HepG2 (cell line): ENCODE measurements around the gene CLPTM1. TPM values are rescaled to one million over a fixed set of nuclear protein-coding genes. Genes with fewer than 3 reads are reported as not detected.

Source experiments
- EP300 ChIP-seq, 3 experiments: sonication (generic) in 1 of 3; formaldehyde crosslinking in 1 of 3; IDR thresholded peaks; 2 replicates each; pipeline versions ENCODE4 v1.5.1 to v1.6.1; 2011 to 2020; ENCODE audit warnings: low read depth in 2 of 3, low read length in 2 of 3, borderline replicate concordance in 1 of 3, improper control_type of control experiment in 1 of 3, mild to moderate bottlenecking in 1 of 3, missing genetic modification reagents in 1 of 3, moderate library complexity in 1 of 3
- FIP1L1 ChIP-seq: fragments of 200-400 bp; formaldehyde crosslinking; IDR thresholded peaks from 2 replicates; pipeline ENCODE4 v1.6.1; 2018; ENCODE audit warnings: low read depth, mild to moderate bottlenecking, low read length, moderate library complexity, borderline replicate concordance; ENCODE audit not compliant: insufficient read depth
- FOXA1 ChIP-seq, 2 experiments: fragments of 450-650 bp in 1 of 2; sonication (generic) in 1 of 2; formaldehyde crosslinking in 1 of 2; IDR thresholded peaks; 2 replicates each; pipeline versions ENCODE4 v1.4.0 to v1.6.1; 2016 to 2020; ENCODE audit warnings: missing genetic modification reagents in 1 of 2
- FOXK1 ChIP-seq: sonication (generic); formaldehyde crosslinking; IDR thresholded peaks from 2 replicates; pipeline ENCODE4 v1.4.0; 2020; ENCODE audit warnings: low read depth, missing genetic modification reagents, borderline replicate concordance
- HCFC1 ChIP-seq: fragments of 150-350 bp; IDR thresholded peaks from 2 replicates; pipeline ENCODE4 v1.6.1; 2014; ENCODE audit warnings: low read depth, low read length
- MAF1 ChIP-seq: sonication (generic); formaldehyde crosslinking; IDR thresholded peaks from 2 replicates; pipeline ENCODE4 v1.5.0; 2020; ENCODE audit warnings: missing genetic modification reagents, borderline replicate concordance
- MXI1 ChIP-seq: IDR thresholded peaks from 3 replicates; pipeline ENCODE4 v1.6.1; 2012; ENCODE audit warnings: low read depth, low read length, inconsistent platforms, borderline replicate concordance
- PHF20 ChIP-seq: sonication (generic); formaldehyde crosslinking; IDR thresholded peaks from 2 replicates; pipeline ENCODE4 v1.5.0; 2020; ENCODE audit warnings: mild to moderate bottlenecking, missing genetic modification reagents
- POLR2A ChIP-seq, 2 experiments: IDR thresholded peaks; 2 replicates each; pipeline ENCODE4 v1.6.1; 2011; ENCODE audit warnings: low read depth in 2 of 2, low read length in 2 of 2, mild to moderate bottlenecking in 1 of 2, moderate library complexity in 1 of 2; ENCODE audit not compliant: insufficient read depth in 1 of 2
- RELA ChIP-seq: sonication (generic); formaldehyde crosslinking; IDR thresholded peaks from 2 replicates; pipeline ENCODE4 v1.4.0; 2020; ENCODE audit warnings: missing genetic modification reagents
- SIN3B ChIP-seq: fragments of 150-350 bp; IDR thresholded peaks from 2 replicates; pipeline ENCODE4 v1.6.1; 2014; ENCODE audit warnings: low read length
- SKI ChIP-seq: fragments of 450-650 bp; IDR thresholded peaks from one replicate; pipeline ENCODE4 v1.6.1; 2018; ENCODE audit warnings: mild to moderate bottlenecking; ENCODE audit not compliant: partially characterized antibody
- SNAPC2 ChIP-seq: sonication (generic); formaldehyde crosslinking; IDR thresholded peaks from 2 replicates; pipeline ENCODE4 v1.8.1; 2022; ENCODE audit warnings: mild to moderate bottlenecking, missing genetic modification reagents
- SOX6 ChIP-seq, 2 experiments: fragments of 450-650 bp in 1 of 2; sonication (generic) in 1 of 2; formaldehyde crosslinking in 1 of 2; IDR thresholded peaks; 2 replicates each; pipeline versions ENCODE4 v1.4.0 to v1.6.1; 2017 to 2020; ENCODE audit warnings: antibody characterized with exemption in 1 of 2, mild to moderate bottlenecking in 1 of 2, missing genetic modification reagents in 1 of 2
- TAF1 ChIP-seq: sonication (generic); formaldehyde crosslinking; IDR thresholded peaks from 2 replicates; pipeline ENCODE4 v1.4.0; 2020; ENCODE audit warnings: missing genetic modification reagents
- TARDBP ChIP-seq: sonication (generic); formaldehyde crosslinking; IDR thresholded peaks from 2 replicates; pipeline ENCODE4 v1.8.0; 2022; ENCODE audit warnings: mild to moderate bottlenecking, missing genetic modification reagents
- U2AF2 ChIP-seq: fragments of 200-400 bp; formaldehyde crosslinking; IDR thresholded peaks from 2 replicates; pipeline ENCODE4 v1.6.1; 2017; ENCODE audit warnings: low read depth, mild to moderate bottlenecking, low read length
- ZFY ChIP-seq: sonication (generic); formaldehyde crosslinking; IDR thresholded peaks from 2 replicates; pipeline ENCODE4 v1.4.0; 2020; ENCODE audit warnings: missing genetic modification reagents
- ZNF263 ChIP-seq: sonication (generic); formaldehyde crosslinking; IDR thresholded peaks from 2 replicates; pipeline ENCODE4 v1.4.0; 2020; ENCODE audit warnings: missing genetic modification reagents
- ZNF33B ChIP-seq: sonication (generic); formaldehyde crosslinking; IDR thresholded peaks from 2 replicates; pipeline ENCODE4 v1.5.1; 2020; ENCODE audit warnings: mild to moderate bottlenecking, missing genetic modification reagents
- ZNF7 ChIP-seq: IDR thresholded peaks from 2 replicates; pipeline ENCODE4 v1.6.1; 2016; ENCODE audit warnings: missing biosample characterization, missing genetic modification reagents
- ZNF75D ChIP-seq: sonication (generic); formaldehyde crosslinking; IDR thresholded peaks from 2 replicates; pipeline ENCODE4 v1.8.1; 2023; ENCODE audit warnings: missing genetic modification reagents, mild to moderate bottlenecking, borderline replicate concordance
- polyA plus RNA-seq, 8 experiments: library from polyadenylated mRNA; depleted of rRNA in 3 of 8; stranded (reverse) in 7 of 8; unstranded in 1 of 8; fragments of >200 nt; fragmentation: Illumina TruSeq in 4 of 8; extraction: Trizol in 4 of 8; gene quantifications; 2 replicates each; pipeline versions ENCODE4 v1.2.1 to v1.2.3, GENCODE V29; 2011 to 2016; ENCODE audit warnings: low read depth in 4 of 8, missing spikeins in 1 of 8, mixed read lengths in 1 of 8; ENCODE audit not compliant: insufficient read depth in 1 of 8
- total RNA-seq, 5 experiments: library from RNA; depleted of rRNA; stranded (reverse); fragments of >200 nt; fragmentation: Illumina TruSeq; extraction: Trizol; gene quantifications; 2 replicates each; pipeline ENCODE4 v1.2.3, GENCODE V29; 2016; ENCODE audit warnings: low read depth in 1 of 5
- TF ChIP-seq, protein P1 (sequence below): IDR thresholded peaks from 2 replicates; pipeline ENCODE4 v1.6.1; 2016; ENCODE audit warnings: control low read depth
- TF ChIP-seq, protein P2 (sequence below): sonication (generic); formaldehyde crosslinking; IDR thresholded peaks from 2 replicates; pipeline ENCODE4 v1.5.0; 2020; ENCODE audit warnings: mild to moderate bottlenecking, missing genetic modification reagents, moderate library complexity
- TF ChIP-seq, protein P3 (sequence below): IDR thresholded peaks from 2 replicates; pipeline ENCODE4 v1.6.1; 2016; ENCODE audit warnings: mild to moderate bottlenecking, missing biosample characterization, missing genetic modification reagents

Gene CLPTM1
- total and polyA plus RNA-seq, 2 of the 13 experiments (the other 11 are each of a cell fraction or from before 2014, with no cell fraction given), result 34.9 to 42.8 TPM

GRCh38 chr19:44954649-44955504, at the start of gene CLPTM1 (continued):
- TF ChIP-seq EP300 (IDR thresholded peaks at IDR 0.05; ENCODE audit: low read depth in 2 of 2, low read length in 2 of 2) (peak in 1 of 2 experiments; percentile 5; a peak in 1 of 4 replicates), EP300 (CRISPR knock-in tag; IDR thresholded peaks at IDR 0.05; ENCODE audit: borderline replicate concordance) (no peak), ZNF7 (CRISPR knock-in tag) (no peak), TAF1 (CRISPR knock-in tag) (peak; percentile 68), ZNF75D (CRISPR knock-in tag) (no peak), SIN3B (peak; percentile 62; the same call in 1 of the 2 replicates), ZNF33B (no peak), ZFY (CRISPR knock-in tag) (no peak; the same call in 1 of the 2 replicates), SOX6 (IDR thresholded peaks at IDR 0.05) (no peak), SOX6 (CRISPR knock-in tag; IDR thresholded peaks at IDR 0.05) (peak; percentile 70; the same call in 1 of the 2 replicates), RELA (CRISPR knock-in tag) (no peak), MXI1 (peak; percentile 83; the same call in 2 of the 3 replicates), POLR2A (IDR thresholded peaks at IDR 0.05; ENCODE audit: insufficient read depth in 1 of 2, low read depth in 2 of 2, low read length in 2 of 2) (peak; percentile 77 to 85), HCFC1 (peak; percentile 44; the same call in 1 of the 2 replicates), MAF1 (no peak), SKI (peak; percentile 37), SNAPC2 (peak; percentile 66; the same call in 1 of the 2 replicates), FOXK1 (CRISPR knock-in tag) (peak; percentile 24; the same call in 1 of the 2 replicates), PHF20 (CRISPR knock-in tag) (peak; percentile 92), TARDBP (peak; percentile 85), FOXA1 (IDR thresholded peaks at IDR 0.05) (no peak), FOXA1 (CRISPR knock-in tag; IDR thresholded peaks at IDR 0.05) (no peak), ZNF263 (CRISPR knock-in tag) (no peak), U2AF2 (no peak), FIP1L1 (no peak)
- TF ChIP-seq, protein P1, sequence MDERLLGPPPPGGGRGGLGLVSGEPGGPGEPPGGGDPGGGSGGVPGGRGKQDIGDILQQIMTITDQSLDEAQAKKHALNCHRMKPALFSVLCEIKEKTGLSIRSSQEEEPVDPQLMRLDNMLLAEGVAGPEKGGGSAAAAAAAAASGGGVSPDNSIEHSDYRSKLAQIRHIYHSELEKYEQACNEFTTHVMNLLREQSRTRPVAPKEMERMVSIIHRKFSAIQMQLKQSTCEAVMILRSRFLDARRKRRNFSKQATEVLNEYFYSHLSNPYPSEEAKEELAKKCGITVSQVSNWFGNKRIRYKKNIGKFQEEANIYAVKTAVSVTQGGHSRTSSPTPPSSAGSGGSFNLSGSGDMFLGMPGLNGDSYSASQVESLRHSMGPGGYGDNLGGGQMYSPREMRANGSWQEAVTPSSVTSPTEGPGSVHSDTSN (CRISPR knock-in tag), result no peak
- TF ChIP-seq, protein P2, sequence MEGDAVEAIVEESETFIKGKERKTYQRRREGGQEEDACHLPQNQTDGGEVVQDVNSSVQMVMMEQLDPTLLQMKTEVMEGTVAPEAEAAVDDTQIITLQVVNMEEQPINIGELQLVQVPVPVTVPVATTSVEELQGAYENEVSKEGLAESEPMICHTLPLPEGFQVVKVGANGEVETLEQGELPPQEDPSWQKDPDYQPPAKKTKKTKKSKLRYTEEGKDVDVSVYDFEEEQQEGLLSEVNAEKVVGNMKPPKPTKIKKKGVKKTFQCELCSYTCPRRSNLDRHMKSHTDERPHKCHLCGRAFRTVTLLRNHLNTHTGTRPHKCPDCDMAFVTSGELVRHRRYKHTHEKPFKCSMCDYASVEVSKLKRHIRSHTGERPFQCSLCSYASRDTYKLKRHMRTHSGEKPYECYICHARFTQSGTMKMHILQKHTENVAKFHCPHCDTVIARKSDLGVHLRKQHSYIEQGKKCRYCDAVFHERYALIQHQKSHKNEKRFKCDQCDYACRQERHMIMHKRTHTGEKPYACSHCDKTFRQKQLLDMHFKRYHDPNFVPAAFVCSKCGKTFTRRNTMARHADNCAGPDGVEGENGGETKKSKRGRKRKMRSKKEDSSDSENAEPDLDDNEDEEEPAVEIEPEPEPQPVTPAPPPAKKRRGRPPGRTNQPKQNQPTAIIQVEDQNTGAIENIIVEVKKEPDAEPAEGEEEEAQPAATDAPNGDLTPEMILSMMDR (CRISPR knock-in tag), result 0 out of 2 replicates have a peak, but pooled peaks have one; percentile 16
- TF ChIP-seq, protein P3, sequence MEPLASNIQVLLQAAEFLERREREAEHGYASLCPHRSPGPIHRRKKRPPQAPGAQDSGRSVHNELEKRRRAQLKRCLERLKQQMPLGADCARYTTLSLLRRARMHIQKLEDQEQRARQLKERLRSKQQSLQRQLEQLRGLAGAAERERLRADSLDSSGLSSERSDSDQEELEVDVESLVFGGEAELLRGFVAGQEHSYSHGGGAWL (CRISPR knock-in tag), result no peak
